Activated effector memory CD4-positive, alpha-beta T cell treated with anti-CD3 and anti-CD28 coated beads, Interleukin-2, amount 50 U/mL, for 16 hours (primary cell): Measurements from ENCODE around the gene STXBP6.

Experiments
- DNase-seq: peaks from one replicate; pipeline ENCODE4 v3.0.0-alpha.2; 2020

The STXBP6 gene

GRCh38 chr14:24880689-24881088 is 169.3 kb downstream of the STXBP6 start:
- no peak for DNase-seq

GRCh38 chr14:24879661-24880386 is 170.1 kb downstream of the STXBP6 start:
- no peak for DNase-seq

- no peak for DNase-seq
Measured at GRCh38 chr14:24876996-24877395, 173.0 kb downstream of the STXBP6 start.

GRCh38 chr14:24875991-24876878 is 173.7 kb downstream of the STXBP6 start:
- no peak for DNase-seq

GRCh38 chr14:24875203-24875838 is 174.6 kb downstream of the STXBP6 start:
- DNase-seq: no peak

GRCh38 chr14:24874514-24875202 is 175.3 kb downstream of the STXBP6 start:
- DNase-seq: no peak

- DNase-seq: no peak
Measured at GRCh38 chr14:24873551-24873950, 176.4 kb downstream of the STXBP6 start.

- DNase-seq: no peak
Measured at GRCh38 chr14:24870949-24871701, 178.8 kb downstream of the STXBP6 start.

- DNase-seq: no peak
Measured at GRCh38 chr14:24868389-24868788, 181.6 kb downstream of the STXBP6 start.

GRCh38 chr14:24866067-24866639 is 183.8 kb downstream of the STXBP6 start:
- no peak for DNase-seq

GRCh38 chr14:24863968-24864684 is 185.8 kb downstream of the STXBP6 start:
- DNase-seq: no peak

GRCh38 chr14:24861083-24861630 is 188.8 kb downstream of the STXBP6 start:
- no peak for DNase-seq

GRCh38 chr14:24859559-24859958 is 190.4 kb downstream of the STXBP6 start:
- DNase-seq: no peak

- DNase-seq: no peak
Measured at GRCh38 chr14:24858684-24859083, 191.3 kb downstream of the STXBP6 start.

- no peak for DNase-seq
Measured at GRCh38 chr14:24858052-24858451, 191.9 kb downstream of the STXBP6 start.

GRCh38 chr14:24857277-24857676 is 192.7 kb downstream of the STXBP6 start:
- no peak for DNase-seq

- no peak for DNase-seq
Measured at GRCh38 chr14:24853446-24853845, 196.5 kb downstream of the STXBP6 start.

GRCh38 chr14:24852312-24853060 is 197.5 kb downstream of the STXBP6 start:
- no peak for DNase-seq

GRCh38 chr14:24851837-24852236 is 198.1 kb downstream of the STXBP6 start:
- DNase-seq: no peak

GRCh38 chr14:24851406-24851805 is 198.5 kb downstream of the STXBP6 start:
- DNase-seq: no peak
